ENCODE measurements around the gene PSMD2.

PSMD2 gene

DNA sequence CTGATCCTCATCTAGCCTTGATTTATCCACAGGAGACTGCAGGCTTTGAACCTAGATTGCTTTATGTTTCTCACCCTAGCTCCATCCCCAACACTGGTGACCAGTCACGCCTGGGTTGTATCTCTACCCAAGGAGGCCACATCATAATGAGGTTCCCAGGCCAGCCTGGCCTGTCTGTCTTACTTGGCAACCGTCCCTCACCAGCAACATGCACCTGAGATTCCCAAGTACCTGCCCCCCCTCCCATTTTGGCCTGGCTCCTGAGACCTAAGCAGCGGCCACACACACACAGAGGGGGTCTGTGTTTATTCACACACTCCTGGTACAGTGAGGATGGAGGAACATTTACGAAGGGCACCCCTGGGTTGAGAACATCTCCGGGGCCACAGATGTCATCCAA is 40.1 kb upstream of the PSMD2 start:
- H3K4me3 ChIP-seq (ENCODE audit: low read depth, low read length) = no peak overlapping the region
- in situ Hi-C loops (cut with HindIII; ENCODE audit: low sequenced_read_pairs) = no loop called here
- TF ChIP-seq, protein P1, sequence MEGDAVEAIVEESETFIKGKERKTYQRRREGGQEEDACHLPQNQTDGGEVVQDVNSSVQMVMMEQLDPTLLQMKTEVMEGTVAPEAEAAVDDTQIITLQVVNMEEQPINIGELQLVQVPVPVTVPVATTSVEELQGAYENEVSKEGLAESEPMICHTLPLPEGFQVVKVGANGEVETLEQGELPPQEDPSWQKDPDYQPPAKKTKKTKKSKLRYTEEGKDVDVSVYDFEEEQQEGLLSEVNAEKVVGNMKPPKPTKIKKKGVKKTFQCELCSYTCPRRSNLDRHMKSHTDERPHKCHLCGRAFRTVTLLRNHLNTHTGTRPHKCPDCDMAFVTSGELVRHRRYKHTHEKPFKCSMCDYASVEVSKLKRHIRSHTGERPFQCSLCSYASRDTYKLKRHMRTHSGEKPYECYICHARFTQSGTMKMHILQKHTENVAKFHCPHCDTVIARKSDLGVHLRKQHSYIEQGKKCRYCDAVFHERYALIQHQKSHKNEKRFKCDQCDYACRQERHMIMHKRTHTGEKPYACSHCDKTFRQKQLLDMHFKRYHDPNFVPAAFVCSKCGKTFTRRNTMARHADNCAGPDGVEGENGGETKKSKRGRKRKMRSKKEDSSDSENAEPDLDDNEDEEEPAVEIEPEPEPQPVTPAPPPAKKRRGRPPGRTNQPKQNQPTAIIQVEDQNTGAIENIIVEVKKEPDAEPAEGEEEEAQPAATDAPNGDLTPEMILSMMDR (IDR thresholded peaks at IDR 0.05; ENCODE audit: low read depth, low read length) = no peak
- no peak for DNase-seq (ENCODE audit: low read depth, low spot score)

GRCh38 chr3:184259396-184259877 is 39.6 kb upstream of the PSMD2 start:
- TF ChIP-seq, protein P1 (IDR thresholded peaks at IDR 0.05; ENCODE audit: low read depth, low read length) = no peak
- DNase-seq (ENCODE audit: low read depth, low spot score) = no peak
- H3K4me3 ChIP-seq (ENCODE audit: low read depth, low read length) = no peak overlapping the region
- in situ Hi-C loops (cut with HindIII; ENCODE audit: low sequenced_read_pairs) = no loop called here

- no peak for DNase-seq (ENCODE audit: low read depth, low spot score)
- peak overlapping the region; percentile 10 for H3K4me3 ChIP-seq (ENCODE audit: low read depth, low read length)
- in situ Hi-C loops (cut with HindIII; ENCODE audit: low sequenced_read_pairs) = no loop called here
- TF ChIP-seq, protein P1 (IDR thresholded peaks at IDR 0.05; ENCODE audit: low read depth, low read length) = no peak
Observed at GRCh38 chr3:184259878-184260723, 38.9 kb upstream of the PSMD2 start.

DNA sequence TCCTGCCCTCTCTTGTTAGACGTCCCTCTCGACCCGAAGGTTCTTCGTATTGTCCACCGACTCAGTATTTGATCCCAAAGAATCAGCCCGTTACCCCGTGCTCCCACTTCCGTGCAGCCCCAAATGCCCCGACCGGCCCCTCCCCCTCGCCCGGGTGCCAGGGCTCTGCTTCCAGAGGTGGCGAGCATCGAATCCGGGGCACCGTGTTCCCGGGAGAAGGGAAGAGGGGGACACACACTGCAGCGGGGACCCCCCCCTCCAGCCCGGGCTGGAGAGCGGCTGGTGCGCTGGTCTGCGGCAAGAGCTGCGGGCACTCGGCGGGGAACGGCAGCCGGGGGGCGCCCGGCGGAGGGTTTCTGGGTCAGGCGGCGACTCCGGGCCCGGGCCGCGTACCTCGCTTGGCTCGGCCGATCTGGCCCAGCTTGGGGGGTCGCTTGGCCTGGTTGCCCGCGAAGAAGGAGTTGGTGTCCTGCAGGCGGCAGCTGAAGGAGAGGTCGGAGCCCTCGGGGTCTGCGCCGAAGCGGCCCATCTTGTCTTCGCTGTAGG is 38.2 kb upstream of the PSMD2 start:
- TF ChIP-seq, protein P1 (IDR thresholded peaks at IDR 0.05; ENCODE audit: low read depth, low read length) = no peak

GRCh38 chr3:184261270-184261853 is 37.7 kb upstream of the PSMD2 start, which contains the start of gene CAMK2N2:
Gene CAMK2N2 (minus strand): TSS chr3:184261553. CDS start chr3:184261285, 268 bp downstream.
- DNase-seq (ENCODE audit: low read depth, low spot score) = peak; percentile 21
- TF ChIP-seq, protein P1 (IDR thresholded peaks at IDR 0.05; ENCODE audit: low read depth, low read length) = no peak
- H3K4me3 ChIP-seq (ENCODE audit: low read depth, low read length) = peak within 1 kb of the TSS; percentile 48
- in situ Hi-C loops (cut with HindIII; ENCODE audit: low sequenced_read_pairs) = no loop called here

More for the DNA sequence above, 38.2 kb upstream of the PSMD2 start:
- H3K4me3 ChIP-seq (ENCODE audit: low read depth, low read length) = peak overlapping the region; percentile 32
- in situ Hi-C loops (cut with HindIII; ENCODE audit: low sequenced_read_pairs) = no loop called here
- no peak for DNase-seq (ENCODE audit: low read depth, low spot score)

DNA sequence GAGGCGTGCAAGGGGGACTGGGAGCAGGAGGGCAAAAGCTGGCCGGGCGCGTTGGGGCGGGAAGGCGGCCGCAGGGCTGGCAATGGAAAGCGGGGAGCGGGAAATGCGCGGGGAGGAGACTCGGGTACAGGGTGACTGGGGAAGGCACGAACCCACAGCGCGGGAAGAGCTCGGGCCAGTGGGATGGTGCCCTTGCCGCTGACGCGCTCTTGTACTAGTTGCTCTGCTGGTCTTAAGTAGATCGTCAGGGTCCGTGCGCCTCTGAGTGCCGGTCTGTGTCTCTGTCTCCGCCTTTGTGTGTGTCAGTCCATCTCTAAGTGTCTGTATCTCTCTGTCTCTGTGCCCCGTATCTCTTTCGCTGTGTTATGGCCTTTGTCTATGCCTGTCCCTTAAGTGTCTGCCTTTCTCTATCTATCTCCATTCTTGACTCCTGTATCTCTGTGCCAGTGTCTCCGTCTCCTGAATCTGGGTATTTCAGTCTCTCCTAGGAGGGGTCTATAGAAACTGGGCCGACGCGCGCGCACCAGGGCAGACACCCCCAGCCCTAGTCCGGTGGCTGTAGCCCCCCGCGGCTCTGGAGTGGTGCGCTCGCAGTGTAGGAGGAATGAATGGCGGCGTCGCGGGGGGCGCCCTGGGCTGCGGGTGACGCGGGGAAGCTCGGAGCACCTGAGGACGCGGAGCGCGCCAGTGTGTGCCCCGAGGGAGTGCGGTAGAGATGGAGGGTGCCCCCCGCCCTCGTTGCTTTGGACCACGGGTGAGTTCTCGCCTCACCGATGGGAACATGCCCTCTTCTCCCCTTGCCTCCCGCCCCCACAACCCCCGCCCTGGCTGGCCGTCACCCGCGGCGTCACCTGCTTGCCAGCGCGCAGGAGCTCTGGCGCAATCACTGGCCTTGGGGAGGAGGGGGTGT is 36.9 kb upstream of the PSMD2 start:
- in situ Hi-C loops (cut with HindIII; ENCODE audit: low sequenced_read_pairs) = no loop called here
- peak overlapping the region; percentile 48 for H3K4me3 ChIP-seq (ENCODE audit: low read depth, low read length)
- DNase-seq (ENCODE audit: low read depth, low spot score) = peak; percentile 22

More for the DNA sequence above, 36.9 kb upstream of the PSMD2 start:
- TF ChIP-seq, protein P1 (IDR thresholded peaks at IDR 0.05; ENCODE audit: low read depth, low read length) = no peak
